Measurements from ENCODE around the gene RSPO4. TPM values are rescaled to one million over a fixed set of nuclear protein-coding genes. Genes with fewer than 3 reads are reported as not detected.

Gene RSPO4
- polyA plus RNA-seq, 1 donor, result 0.15 TPM

- no peak for DNase-seq (ENCODE audit: low read depth)
Observed at GRCh38 chr20:967796-968742, 34.0 kb downstream of the RSPO4 start.

GRCh38 chr20:965956-966355, 36.2 kb downstream of the RSPO4 start:
- DNase-seq (ENCODE audit: low read depth), result no peak

GRCh38 chr20:963795-964194, 38.3 kb downstream of the RSPO4 start:
- DNase-seq (ENCODE audit: low read depth), result no peak

- DNase-seq (ENCODE audit: low read depth), result no peak
Observed at GRCh38 chr20:962683-963082, 39.4 kb downstream of the RSPO4 start.

GRCh38 chr20:962223-962622, 39.9 kb downstream of the RSPO4 start:
- DNase-seq (ENCODE audit: low read depth), result no peak

GRCh38 chr20:961768-962167, 40.3 kb downstream of the RSPO4 start:
- no peak for DNase-seq (ENCODE audit: low read depth)

GRCh38 chr20:959996-960615, 42.0 kb downstream of the RSPO4 start:
- DNase-seq (ENCODE audit: low read depth), result no peak

GRCh38 chr20:958936-959815, 42.9 kb downstream of the RSPO4 start:
- no peak for DNase-seq (ENCODE audit: low read depth)

GRCh38 chr20:957544-957943, 44.6 kb downstream of the RSPO4 start:
- DNase-seq (ENCODE audit: low read depth), result no peak

- DNase-seq (ENCODE audit: low read depth), result peak; percentile 13
Observed at GRCh38 chr20:956330-956951, 45.7 kb downstream of the RSPO4 start.

GRCh38 chr20:955656-956055, 46.5 kb downstream of the RSPO4 start:
- DNase-seq (ENCODE audit: low read depth), result no peak

GRCh38 chr20:955111-955510, 47.0 kb downstream of the RSPO4 start:
- DNase-seq (ENCODE audit: low read depth), result no peak

- no peak for DNase-seq (ENCODE audit: low read depth)
Observed at GRCh38 chr20:953742-954141, 48.4 kb downstream of the RSPO4 start.

- DNase-seq (ENCODE audit: low read depth), result no peak
Observed at GRCh38 chr20:952196-952795, 49.8 kb downstream of the RSPO4 start.

GRCh38 chr20:951384-952169, 50.5 kb downstream of the RSPO4 start:
- no peak for DNase-seq (ENCODE audit: low read depth)

- no peak for DNase-seq (ENCODE audit: low read depth)
Observed at GRCh38 chr20:949717-950116, 52.4 kb downstream of the RSPO4 start.

GRCh38 chr20:946826-947225, 55.3 kb downstream of the RSPO4 start:
- DNase-seq (ENCODE audit: low read depth), result no peak

GRCh38 chr20:945841-946240, 56.3 kb downstream of the RSPO4 start:
- no peak for DNase-seq (ENCODE audit: low read depth)

GRCh38 chr20:944774-945410, 57.2 kb downstream of the RSPO4 start:
- DNase-seq (ENCODE audit: low read depth), result no peak

- no peak for DNase-seq (ENCODE audit: low read depth)
Observed at GRCh38 chr20:944148-944547, 58.0 kb downstream of the RSPO4 start.
